LNCaP clone FGC (cell line): ENCODE data around the gene FICD.
A peak's percentile ranks its signal among the peaks of the same experiment; 100 is the strongest.
"Not testable (repeated sequence)": the region's sequence is repeated elsewhere in the genome, so short reads cannot be mapped to it uniquely, and the experiment has no call there.

ENCODE experiments used
- DNase-seq: peaks from one replicate; pipeline ENCODE4 v3.0.0-alpha.2; 2011; ENCODE audit warnings: low read depth
- H3K4me3 ChIP-seq: 2 replicates; pipeline ENCODE4 v1.5.1; 2011; ENCODE audit warnings: mild to moderate bottlenecking, low read depth, low read length, control low read depth
- CTCF ChIP-seq: IDR thresholded peaks from 2 replicates; pipeline ENCODE4 v1.5.1; 2012; ENCODE audit warnings: mild to moderate bottlenecking; ENCODE audit not compliant: control insufficient read depth, insufficient read depth; ENCODE audit errors: extremely low read depth

Gene FICD

GRCh38 chr12:108484845-108485244 lies 30.2 kb upstream of the FICD start:
- no peak overlapping the region for H3K4me3 ChIP-seq
- TF ChIP-seq CTCF = no peak
- no peak for DNase-seq

GRCh38 chr12:108485371-108485770 lies 29.7 kb upstream of the FICD start:
- DNase-seq, H3K4me3 ChIP-seq: not testable (repeated sequence)

GRCh38 chr12:108487029-108487428 lies 28.0 kb upstream of the FICD start:
- not testable (repeated sequence) for H3K4me3 ChIP-seq, DNase-seq

- no peak overlapping the region for H3K4me3 ChIP-seq
- no peak for TF ChIP-seq CTCF
- DNase-seq = no peak
Measured at GRCh38 chr12:108491256-108491655, 23.8 kb upstream of the FICD start.

GRCh38 chr12:108495054-108495453 lies 20.0 kb upstream of the FICD start:
- H3K4me3 ChIP-seq = no peak overlapping the region
- peak; percentile 44 for TF ChIP-seq CTCF
- no peak for DNase-seq

GRCh38 chr12:108495823-108496579 lies 19.1 kb upstream of the FICD start:
- TF ChIP-seq CTCF = no peak
- no peak overlapping the region for H3K4me3 ChIP-seq
- DNase-seq = no peak

GRCh38 chr12:108498136-108498535 lies 16.9 kb upstream of the FICD start:
- H3K4me3 ChIP-seq = no peak overlapping the region
- no peak for DNase-seq
- no peak for TF ChIP-seq CTCF

GRCh38 chr12:108502922-108503321 lies 12.2 kb upstream of the FICD start:
- no peak for TF ChIP-seq CTCF
- no peak for DNase-seq
- no peak overlapping the region for H3K4me3 ChIP-seq
